Fibroblast of lung (primary cell): Measurements from ENCODE around the gene RMDN2.

Experiments used
- CTCF ChIP-seq, 2 donors: IDR thresholded peaks in 1 of 2; conservative IDR thresholded peaks in 1 of 2; 1 replicate in 1 of 2; 2 replicates in 1 of 2; pipeline ENCODE4 v1.5.1; 2011 to 2012; ENCODE audit warnings: low read length in 2 of 2, control low read depth in 1 of 2, inconsistent platforms in 1 of 2, low read depth in 1 of 2, mild to moderate bottlenecking in 1 of 2
- EZH2 ChIP-seq: IDR thresholded peaks from 2 replicates; pipeline ENCODE4 v1.5.1; 2012; ENCODE audit warnings: low read length, control low read depth, mild to moderate bottlenecking; ENCODE audit errors: missing control alignments

GRCh38 chr2:38060236-38061018 is 135.3 kb downstream of the RMDN2 start:
- no peak for TF ChIP-seq CTCF (conservative IDR thresholded peaks at IDR 0.05 in 1 of 2, IDR thresholded peaks at IDR 0.05 in 1 of 2; ENCODE audit: low read depth in 1 of 2, low read length in 2 of 2)
- TF ChIP-seq EZH2 = no peak
